ENCODE measurements around the gene C11orf21.
"Not testable (repeated sequence)": the region's sequence is repeated elsewhere in the genome, so short reads cannot be mapped to it uniquely, and the experiment has no call there.

C11orf21 gene

GRCh38 chr11:2343502-2343901 lies 41.8 kb upstream of the C11orf21 start:
- DNase-seq (ENCODE audit: low read depth, low spot score), result no peak
- TF ChIP-seq CTCF (IDR thresholded peaks at IDR 0.05; ENCODE audit: low read depth, low read length), result no peak
- in situ Hi-C loops (cut with HindIII; ENCODE audit: low sequenced_read_pairs), result no loop called here
- H3K4me3 ChIP-seq (ENCODE audit: low read depth, low read length), result no peak overlapping the region

- no peak overlapping the region for H3K4me3 ChIP-seq (ENCODE audit: low read depth, low read length)
- TF ChIP-seq CTCF (IDR thresholded peaks at IDR 0.05; ENCODE audit: low read depth, low read length), result no peak
- no peak for DNase-seq (ENCODE audit: low read depth, low spot score)
- in situ Hi-C loops (cut with HindIII; ENCODE audit: low sequenced_read_pairs), result no loop called here
These were observed 41.3 kb upstream of the C11orf21 start for GRCh38 chr11:2342981-2343380.

- no peak for DNase-seq (ENCODE audit: low read depth, low spot score)
- in situ Hi-C loops (cut with HindIII; ENCODE audit: low sequenced_read_pairs), result no loop called here
- no peak for TF ChIP-seq CTCF (IDR thresholded peaks at IDR 0.05; ENCODE audit: low read depth, low read length)
- H3K4me3 ChIP-seq (ENCODE audit: low read depth, low read length), result no peak overlapping the region
These were observed 40.8 kb upstream of the C11orf21 start for GRCh38 chr11:2342557-2342956.

- H3K4me3 ChIP-seq (ENCODE audit: low read depth, low read length); in situ Hi-C loops (cut with HindIII; ENCODE audit: low sequenced_read_pairs); DNase-seq (ENCODE audit: low read depth, low spot score): not testable (repeated sequence)
These were observed 37.0 kb upstream of the C11orf21 start for GRCh38 chr11:2338760-2339159.

- in situ Hi-C loops (cut with HindIII; ENCODE audit: low sequenced_read_pairs); DNase-seq (ENCODE audit: low read depth, low spot score); H3K4me3 ChIP-seq (ENCODE audit: low read depth, low read length): not testable (repeated sequence)
These were observed 33.6 kb upstream of the C11orf21 start for GRCh38 chr11:2335286-2335685.

GRCh38 chr11:2333486-2334205 lies 31.9 kb upstream of the C11orf21 start:
- in situ Hi-C loops (cut with HindIII; ENCODE audit: low sequenced_read_pairs), result not testable (repeated sequence)

GRCh38 chr11:2332569-2332968 lies 30.9 kb upstream of the C11orf21 start:
- DNase-seq (ENCODE audit: low read depth, low spot score); in situ Hi-C loops (cut with HindIII; ENCODE audit: low sequenced_read_pairs); H3K4me3 ChIP-seq (ENCODE audit: low read depth, low read length): not testable (repeated sequence)

More at GRCh38 chr11:2333486-2334205, 31.9 kb upstream of the C11orf21 start:
- not testable (repeated sequence) for DNase-seq (ENCODE audit: low read depth, low spot score); H3K4me3 ChIP-seq (ENCODE audit: low read depth, low read length)

- no peak for TF ChIP-seq CTCF (IDR thresholded peaks at IDR 0.05; ENCODE audit: low read depth, low read length)
- DNase-seq (ENCODE audit: low read depth, low spot score), result no peak
- in situ Hi-C loops (cut with HindIII; ENCODE audit: low sequenced_read_pairs), result no loop called here
- no peak overlapping the region for H3K4me3 ChIP-seq (ENCODE audit: low read depth, low read length)
These were observed 29.7 kb upstream of the C11orf21 start for GRCh38 chr11:2331404-2331803.

GRCh38 chr11:2330696-2331095 lies 29.0 kb upstream of the C11orf21 start:
- DNase-seq (ENCODE audit: low read depth, low spot score), result no peak
- in situ Hi-C loops (cut with HindIII; ENCODE audit: low sequenced_read_pairs), result no loop called here
- TF ChIP-seq CTCF (IDR thresholded peaks at IDR 0.05; ENCODE audit: low read depth, low read length), result no peak
- no peak overlapping the region for H3K4me3 ChIP-seq (ENCODE audit: low read depth, low read length)
